Right ventricle myocardium superior (tissue), 1 donor: ENCODE measurements around the gene CELF2. TPM values are rescaled to one million over a fixed set of nuclear protein-coding genes. Genes with fewer than 3 reads are reported as not detected.

Experiments
- ATAC-seq: fragments of 200-7000 bp; cut with Tn5 transposase; one replicate; pipeline ENCODE4 v1.9.1; 2020; ENCODE audit warnings: mild to moderate bottlenecking; ENCODE audit not compliant: poor library complexity
- DNase-seq: peaks from one replicate; pipeline ENCODE4 v3.0.0-alpha.2; 2020
- intact Hi-C: fragments of 100-400 bp; cut with DNase I; formaldehyde crosslinking; loops from one replicate; pipeline ENCODE4 v1.11.2; 2022
- total RNA-seq: library from RNA; stranded (reverse); fragmentation: NEBNext Ultra II Directional; extraction: Animal tissue kit (Norgen Biotek cat#: 25700); gene quantifications from one replicate; pipeline ENCODE4 v1.2.1, GENCODE V29; 2021
- donor health status: DM: no; HTN: yes; CAD: no; lungs with severe emphysema.

Gene CELF2
- total RNA-seq, 1 donor from 2014 or later: 67.7 TPM

- intact Hi-C loops: no loop called here
- DNase-seq (no peak), ATAC-seq (no peak)
Measured at GRCh38 chr10:11237571-11237970, 219.9 kb downstream of the CELF2 start.

GRCh38 chr10:11238893-11239292 lies 221.2 kb downstream of the CELF2 start:
- ATAC-seq (no peak), DNase-seq (no peak)
- intact Hi-C loops: no loop called here

GRCh38 chr10:11240641-11241040 lies 223.0 kb downstream of the CELF2 start:
- no peak for ATAC-seq
- no peak for DNase-seq
- intact Hi-C loops: no loop called here

- intact Hi-C loops: no loop called here
- peak; percentile 83 for DNase-seq
- peak; percentile 95 for ATAC-seq
Measured at GRCh38 chr10:11242443-11243387, 225.0 kb downstream of the CELF2 start.

GRCh38 chr10:11243425-11244222 lies 226.0 kb downstream of the CELF2 start:
- DNase-seq: no peak

GRCh38 chr10:11245095-11245479 lies 227.4 kb downstream of the CELF2 start:
- no peak for DNase-seq
- intact Hi-C loops: no loop called here

More at GRCh38 chr10:11243425-11244222, 226.0 kb downstream of the CELF2 start:
- intact Hi-C loops: no loop called here
- ATAC-seq: no peak

GRCh38 chr10:11245510-11245909 lies 227.8 kb downstream of the CELF2 start:
- DNase-seq: no peak
- intact Hi-C loops: no loop called here
- ATAC-seq: no peak

More at GRCh38 chr10:11245095-11245479, 227.4 kb downstream of the CELF2 start:
- no peak for ATAC-seq

- intact Hi-C loops: no loop called here
- DNase-seq (no peak), ATAC-seq (no peak)
Measured at GRCh38 chr10:11245981-11246590, 228.4 kb downstream of the CELF2 start.

GRCh38 chr10:11246752-11247467 lies 229.2 kb downstream of the CELF2 start:
- ATAC-seq (no peak), DNase-seq (no peak)
- intact Hi-C loops: no loop called here

GRCh38 chr10:11249152-11249807 lies 231.6 kb downstream of the CELF2 start:
- intact Hi-C loops: no loop called here
- ATAC-seq (peak; percentile 26), DNase-seq (no peak)

- intact Hi-C loops: no loop called here
- ATAC-seq (no peak), DNase-seq (no peak)
Measured at GRCh38 chr10:11249808-11250195, 232.1 kb downstream of the CELF2 start.

GRCh38 chr10:11250304-11250703 lies 232.6 kb downstream of the CELF2 start:
- DNase-seq (no peak), ATAC-seq (no peak)
- intact Hi-C loops: no loop called here

- ATAC-seq (no peak), DNase-seq (no peak)
- intact Hi-C loops: no loop called here
Measured at GRCh38 chr10:11252887-11253286, 235.2 kb downstream of the CELF2 start.

GRCh38 chr10:11253385-11254002 lies 235.8 kb downstream of the CELF2 start:
- intact Hi-C loops: no loop called here
- ATAC-seq (no peak), DNase-seq (no peak)

- ATAC-seq (no peak), DNase-seq (no peak)
- intact Hi-C loops: no loop called here
Measured at GRCh38 chr10:11255156-11255555, 237.5 kb downstream of the CELF2 start.

- DNase-seq (peak; percentile 67), ATAC-seq (peak; percentile 40)
- intact Hi-C loops: no loop called here
Measured at GRCh38 chr10:11255796-11256444, 238.2 kb downstream of the CELF2 start.

- ATAC-seq (no peak), DNase-seq (no peak)
- intact Hi-C loops: no loop called here
Measured at GRCh38 chr10:11256896-11257295, 239.2 kb downstream of the CELF2 start.
